ENCODE measurements around the gene GRAMD1C. TPM values are rescaled to one million over a fixed set of nuclear protein-coding genes. Genes with fewer than 3 reads are reported as not detected.

GRAMD1C gene
- total RNA-seq (2022; extraction: Qiagen RNA extraction), result 0.52 to 1.8 TPM (median 0.72 TPM) in 5 replicates

GRCh38 chr3:113838631-113839209, at the start of gene GRAMD1C:
GRAMD1C (plus strand) TSS chr3:113838788; CDS start chr3:113838910, 122 bp downstream.

GRCh38 chr3:113947372-113948014, 108.9 kb downstream of the GRAMD1C start, which contains the start of gene ZDHHC23:
ZDHHC23 (plus strand) TSS chr3:113948013; CDS start chr3:113948803, 790 bp downstream.

Other genes with a start within 250 kb of the GRAMD1C start
- 2.5 to 3.6 TPM (median 3.0 TPM) in 5 replicates for gene USF3, start 142.1 kb upstream of the GRAMD1C start, total RNA-seq (2022; extraction: Qiagen RNA extraction)
- 135 to 171 TPM (median 162 TPM) in 5 replicates for gene NAA50, start 92.5 kb upstream of the GRAMD1C start, total RNA-seq (2022; extraction: Qiagen RNA extraction)
- 16.3 to 25.4 TPM (median 24.0 TPM) in 5 replicates for gene ATP6V1A, start 91.8 kb upstream of the GRAMD1C start, total RNA-seq (2022; extraction: Qiagen RNA extraction)
- 2.4 to 4.0 TPM (median 3.5 TPM) in 5 replicates for gene ZDHHC23, start 109.2 kb downstream of the GRAMD1C start, total RNA-seq (2022; extraction: Qiagen RNA extraction)
- 1.4 to 2.1 TPM (median 1.7 TPM) in 5 replicates for gene CCDC191, start 217.7 kb downstream of the GRAMD1C start, total RNA-seq (2022; extraction: Qiagen RNA extraction)
- 21.5 to 25.7 TPM (median 23.4 TPM) in 5 replicates for gene QTRT2, start 217.9 kb downstream of the GRAMD1C start, total RNA-seq (2022; extraction: Qiagen RNA extraction)

Measured in A549 treated with dexamethasone at 1 μM for 4 hours (cell line).